H7 (cell line): ENCODE data around the gene LONRF3. TPM values are rescaled to one million over a fixed set of nuclear protein-coding genes. Genes with fewer than 3 reads are reported as not detected.
A peak's percentile ranks its signal among the peaks of the same experiment; 100 is the strongest.

Experiments used
- DNase-seq: peaks from one replicate; pipeline ENCODE4 v3.0.0; 2012
- H3K27me3 ChIP-seq: 2 replicates; pipeline ENCODE4 v1.6.0; 2011; ENCODE audit warnings: mild to moderate bottlenecking, low read length; ENCODE audit not compliant: control insufficient read depth, insufficient read depth
- H3K36me3 ChIP-seq: replicated peaks from 2 replicates; pipeline ENCODE4 v1.5.1; 2011; ENCODE audit warnings: low read length; ENCODE audit not compliant: control insufficient read depth, insufficient read depth
- H3K4me3 ChIP-seq: 2 replicates; pipeline ENCODE4 v1.5.1; 2011; ENCODE audit warnings: low read depth, mild to moderate bottlenecking, control low read depth, low read length, moderate library complexity; ENCODE audit not compliant: insufficient read depth
- total RNA-seq: library from RNA; depleted of rRNA; stranded (reverse); fragments of >200 nt; shearing (Covaris generic); gene quantifications from 2 replicates; pipeline ENCODE4 v1.2.3, GENCODE V29; 2014; rRNA removed

The LONRF3 gene
- total RNA-seq, 1 experiment from 2014 or later = 0.10 TPM

GRCh38 chrX:119036107-119037029 is 62.0 kb downstream of the LONRF3 start:
- DNase-seq = no peak
- H3K27me3 ChIP-seq = no peaks in the 10 kb centered on the region
- no peak overlapping the region for H3K4me3 ChIP-seq
- no peaks in the 10 kb centered on the region for H3K36me3 ChIP-seq

- no peak for DNase-seq
- H3K36me3 ChIP-seq = no peaks in the 10 kb centered on the region
- H3K27me3 ChIP-seq = no peaks in the 10 kb centered on the region
- H3K4me3 ChIP-seq = no peak overlapping the region
Observed at GRCh38 chrX:119040432-119040831, 66.0 kb downstream of the LONRF3 start.

GRCh38 chrX:119041175-119041574 is 66.8 kb downstream of the LONRF3 start:
- Histone ChIP-seq H3K4me3 (no peak overlapping the region), H3K27me3 (no peaks in the 10 kb centered on the region), H3K36me3 (no peaks in the 10 kb centered on the region)
- DNase-seq = no peak

- H3K27me3 ChIP-seq = no peaks in the 10 kb centered on the region
- no peak overlapping the region for H3K4me3 ChIP-seq
- DNase-seq = no peak
- H3K36me3 ChIP-seq = no peaks in the 10 kb centered on the region
Observed at GRCh38 chrX:119042040-119042439, 67.6 kb downstream of the LONRF3 start.

GRCh38 chrX:119042996-119043395 is 68.6 kb downstream of the LONRF3 start:
- no peaks in the 10 kb centered on the region for H3K36me3 ChIP-seq
- no peaks in the 10 kb centered on the region for H3K27me3 ChIP-seq
- DNase-seq = no peak
- H3K4me3 ChIP-seq = no peak overlapping the region

- H3K36me3 ChIP-seq = no peaks in the 10 kb centered on the region
- H3K4me3 ChIP-seq = no peak overlapping the region
- H3K27me3 ChIP-seq = no peaks in the 10 kb centered on the region
Observed at GRCh38 chrX:119045884-119046283, 71.5 kb downstream of the LONRF3 start.

GRCh38 chrX:119055687-119056086 is 81.3 kb downstream of the LONRF3 start:
- no peak for DNase-seq
- H3K27me3 ChIP-seq = no peaks in the 10 kb centered on the region
- no peaks in the 10 kb centered on the region for H3K36me3 ChIP-seq
- H3K4me3 ChIP-seq = no peak overlapping the region

More at GRCh38 chrX:119045884-119046283, 71.5 kb downstream of the LONRF3 start:
- no peak for DNase-seq

GRCh38 chrX:119062750-119063374 is 88.4 kb downstream of the LONRF3 start:
- H3K27me3 ChIP-seq = peaks cover 2% of the 10 kb centered on the region; the same call in 1 of the 2 replicates
- DNase-seq = no peak
- no peak overlapping the region for H3K4me3 ChIP-seq
- H3K36me3 ChIP-seq = no peaks in the 10 kb centered on the region

- Histone ChIP-seq H3K36me3 (no peaks in the 10 kb centered on the region), H3K27me3 (peaks cover 2% of the 10 kb centered on the region; the same call in 1 of the 2 replicates), H3K4me3 (no peak overlapping the region)
- no peak for DNase-seq
Observed at GRCh38 chrX:119063428-119063827, 89.0 kb downstream of the LONRF3 start.

- no peak overlapping the region for H3K4me3 ChIP-seq
- peaks cover 2% of the 10 kb centered on the region; the same call in 1 of the 2 replicates for H3K27me3 ChIP-seq
- no peaks in the 10 kb centered on the region for H3K36me3 ChIP-seq
- peak; percentile 58 for DNase-seq
Observed at GRCh38 chrX:119067023-119067739, 92.8 kb downstream of the LONRF3 start.

Other genes starting within 250 kb of the LONRF3 start
- gene IL13RA1, start 247.0 kb upstream of the LONRF3 start, total RNA-seq = 15.1 and 16.6 TPM in 2 replicates
- gene ZCCHC12, start 150.8 kb upstream of the LONRF3 start, total RNA-seq = 0.07 and 0.45 TPM in 2 replicates
- not detected in 2 replicates for gene CT47C1, start 98.4 kb downstream of the LONRF3 start, total RNA-seq
- not detected in 2 replicates for gene KIAA1210, start 153.2 kb downstream of the LONRF3 start, total RNA-seq